ENCODE data around the gene CLNK. TPM values are rescaled to one million over a fixed set of nuclear protein-coding genes. Genes with fewer than 3 reads are reported as not detected.

CLNK gene
- not detected in 2 replicates for total RNA-seq (ENCODE audit: low replicate concordance)
- long read RNA-seq: 0 reads

GRCh38 chr4:10684631-10685030 lies at the start of gene CLNK:
Gene CLNK (minus strand): TSS chr4:10684768. CDS start chr4:10667869, 16,899 bp downstream.
- Mint-ChIP-seq H3K9me3 (no peaks in the 10 kb centered on the region), H3K27me3 (no peaks in the 10 kb centered on the region), H3K4me3 (no peak within 1 kb of the TSS), H3K4me1 (ENCODE audit: unreplicated experiment) (no peaks in the 10 kb centered on the region), H3K27ac (no peak within 1 kb of the TSS), H3K36me3 (no peaks in the 10 kb centered on the region)
- no peak for TF ChIP-seq CTCF (conservative IDR thresholded peaks at IDR 0.05)
- DNase-seq (ENCODE audit: extremely low spot score, unreplicated experiment): no peak

- H3K9me3 Mint-ChIP-seq: peaks cover 7% of the 10 kb centered on the region
- no peak overlapping the region for H3K27ac Mint-ChIP-seq
- DNase-seq (ENCODE audit: extremely low spot score, unreplicated experiment): no peak
- no peaks in the 10 kb centered on the region for H3K4me1 Mint-ChIP-seq (ENCODE audit: unreplicated experiment)
- H3K27me3 Mint-ChIP-seq: no peaks in the 10 kb centered on the region
- no peaks in the 10 kb centered on the region for H3K36me3 Mint-ChIP-seq
- TF ChIP-seq CTCF (conservative IDR thresholded peaks at IDR 0.05): no peak
- no peak overlapping the region for H3K4me3 Mint-ChIP-seq
These were observed 49.0 kb upstream of the CLNK start for GRCh38 chr4:10733481-10734062.

GRCh38 chr4:10732914-10733415 lies 48.4 kb upstream of the CLNK start:
- H3K27ac Mint-ChIP-seq: no peak overlapping the region
- no peak for DNase-seq (ENCODE audit: extremely low spot score, unreplicated experiment)
- no peaks in the 10 kb centered on the region for H3K4me1 Mint-ChIP-seq (ENCODE audit: unreplicated experiment)
- H3K9me3 Mint-ChIP-seq: peaks cover 7% of the 10 kb centered on the region
- no peaks in the 10 kb centered on the region for H3K27me3 Mint-ChIP-seq
- TF ChIP-seq CTCF (conservative IDR thresholded peaks at IDR 0.05): no peak
- no peaks in the 10 kb centered on the region for H3K36me3 Mint-ChIP-seq
- no peak overlapping the region for H3K4me3 Mint-ChIP-seq

- Mint-ChIP-seq H3K4me3 (no peak overlapping the region), H3K27ac (no peak overlapping the region), H3K4me1 (ENCODE audit: unreplicated experiment) (no peaks in the 10 kb centered on the region), H3K9me3 (peaks cover 7% of the 10 kb centered on the region), H3K36me3 (no peaks in the 10 kb centered on the region), H3K27me3 (no peaks in the 10 kb centered on the region)
- TF ChIP-seq CTCF (conservative IDR thresholded peaks at IDR 0.05): no peak
- no peak for DNase-seq (ENCODE audit: extremely low spot score, unreplicated experiment)
These were observed 47.8 kb upstream of the CLNK start for GRCh38 chr4:10732235-10732913.

GRCh38 chr4:10731690-10732089 lies 47.1 kb upstream of the CLNK start:
- Mint-ChIP-seq H3K9me3 (peaks cover 7% of the 10 kb centered on the region), H3K4me1 (ENCODE audit: unreplicated experiment) (no peaks in the 10 kb centered on the region), H3K27me3 (no peaks in the 10 kb centered on the region), H3K27ac (no peak overlapping the region), H3K36me3 (no peaks in the 10 kb centered on the region), H3K4me3 (no peak overlapping the region)
- DNase-seq (ENCODE audit: extremely low spot score, unreplicated experiment): no peak
- no peak for TF ChIP-seq CTCF (conservative IDR thresholded peaks at IDR 0.05)
